ENCODE results near the gene GRK3.
A peak's percentile ranks its signal among the peaks of the same experiment; 100 is the strongest.

GRK3 gene

DNA sequence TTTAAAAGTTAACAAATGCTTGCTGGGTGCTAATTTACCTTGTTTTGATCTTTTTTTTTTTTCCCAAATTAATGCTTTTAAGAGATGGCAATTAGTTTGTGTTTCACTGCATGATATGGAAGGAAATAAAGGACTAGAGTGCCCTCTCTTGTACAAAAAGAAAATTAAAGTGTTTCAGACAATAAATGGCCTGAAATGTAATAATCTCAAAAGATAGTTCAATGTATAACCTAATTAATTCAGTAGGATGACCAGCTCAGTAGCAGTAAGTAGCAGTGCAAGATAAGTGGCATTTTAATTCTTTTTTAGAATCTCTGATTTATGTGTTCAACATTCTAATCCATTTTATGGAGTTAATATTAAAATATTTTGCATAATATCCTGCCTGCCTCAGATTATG, 137.6 kb downstream of the GRK3 start:
- Histone ChIP-seq H3K4me1 (ENCODE audit: insufficient read depth, low read length, severe bottlenecking) (no peaks in the 10 kb centered on the region), H3K27me3 (ENCODE audit: insufficient read depth, low read length) (no peaks in the 10 kb centered on the region), H3K36me3 (ENCODE audit: insufficient read depth, low read length) (no peaks in the 10 kb centered on the region), H3K9me2 (ENCODE audit: low read depth, low read length) (no peaks in the 10 kb centered on the region), H3F3A (ENCODE audit: insufficient read depth, low read length) (no peaks in the 10 kb centered on the region), H3K4me2 (ENCODE audit: low read length) (no peak overlapping the region), H3K9me3 (ENCODE audit: low read length) (no peaks in the 10 kb centered on the region), H3K79me2 (ENCODE audit: insufficient read depth, low read length) (no peaks in the 10 kb centered on the region), H3K9ac (ENCODE audit: low read length) (no peak overlapping the region), H2AFZ (ENCODE audit: low read length) (no peak overlapping the region), H3K4me3 (ENCODE audit: low read depth, low read length, poor library complexity, severe bottlenecking) (no peak overlapping the region), H3K27ac (ENCODE audit: low read depth, low read length, poor library complexity, severe bottlenecking) (no peak overlapping the region), H4K20me1 (ENCODE audit: insufficient read depth, low read length) (no peaks in the 10 kb centered on the region)
- TF ChIP-seq CTCF (IDR thresholded peaks at IDR 0.05; ENCODE audit: low read length): peak; percentile 55; the same call in 1 of the 2 replicates
- TF ChIP-seq EZH2 (IDR thresholded peaks at IDR 0.05; ENCODE audit: borderline replicate concordance, low read length): no peak

GRCh38 chr22:25702571-25703167, 138.2 kb downstream of the GRK3 start:
- no peaks in the 10 kb centered on the region for H3K9me2 ChIP-seq (ENCODE audit: low read depth, low read length)
- no peak overlapping the region for H3K27ac ChIP-seq (ENCODE audit: low read depth, low read length, poor library complexity, severe bottlenecking)
- H3K4me2 ChIP-seq (ENCODE audit: low read length): no peak overlapping the region
- no peaks in the 10 kb centered on the region for H3F3A ChIP-seq (ENCODE audit: insufficient read depth, low read length)
- H2AFZ ChIP-seq (ENCODE audit: low read length): no peak overlapping the region
- H3K9me3 ChIP-seq (ENCODE audit: low read length): no peaks in the 10 kb centered on the region
- TF ChIP-seq CTCF (IDR thresholded peaks at IDR 0.05; ENCODE audit: low read length): no peak
- TF ChIP-seq EZH2 (IDR thresholded peaks at IDR 0.05; ENCODE audit: borderline replicate concordance, low read length): no peak
- H4K20me1 ChIP-seq (ENCODE audit: insufficient read depth, low read length): no peaks in the 10 kb centered on the region
- H3K4me1 ChIP-seq (ENCODE audit: insufficient read depth, low read length, severe bottlenecking): no peaks in the 10 kb centered on the region
- no peaks in the 10 kb centered on the region for H3K79me2 ChIP-seq (ENCODE audit: insufficient read depth, low read length)
- H3K27me3 ChIP-seq (ENCODE audit: insufficient read depth, low read length): no peaks in the 10 kb centered on the region
- no peak overlapping the region for H3K9ac ChIP-seq (ENCODE audit: low read length)
- no peak overlapping the region for H3K4me3 ChIP-seq (ENCODE audit: low read depth, low read length, poor library complexity, severe bottlenecking)
- no peaks in the 10 kb centered on the region for H3K36me3 ChIP-seq (ENCODE audit: insufficient read depth, low read length)

DNA sequence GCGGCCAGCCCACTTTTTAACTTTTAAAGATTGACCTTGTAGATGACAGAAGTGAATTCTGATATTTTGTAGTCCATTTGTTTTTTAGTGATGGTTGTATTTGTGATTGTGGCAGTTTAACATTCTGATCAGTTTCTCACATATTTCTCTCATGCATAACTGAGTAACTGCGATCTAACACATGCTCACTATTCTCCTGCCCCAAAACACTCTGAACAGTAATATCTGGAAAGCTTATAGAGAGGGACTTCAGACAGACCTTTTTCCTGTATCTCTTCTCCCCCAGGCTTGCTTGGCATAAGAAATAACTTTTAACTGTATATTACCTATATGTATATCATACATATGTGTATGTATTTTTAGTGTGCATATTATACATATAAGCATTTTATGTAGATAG, 140.2 kb downstream of the GRK3 start:
- H2AFZ ChIP-seq (ENCODE audit: low read length): no peak overlapping the region
- no peaks in the 10 kb centered on the region for H3K27me3 ChIP-seq (ENCODE audit: insufficient read depth, low read length)
- TF ChIP-seq EZH2 (IDR thresholded peaks at IDR 0.05; ENCODE audit: borderline replicate concordance, low read length) (no peak), CTCF (IDR thresholded peaks at IDR 0.05; ENCODE audit: low read length) (no peak)
- no peaks in the 10 kb centered on the region for H3K36me3 ChIP-seq (ENCODE audit: insufficient read depth, low read length)
- H3K9me2 ChIP-seq (ENCODE audit: low read depth, low read length): no peaks in the 10 kb centered on the region
- no peaks in the 10 kb centered on the region for H3K79me2 ChIP-seq (ENCODE audit: insufficient read depth, low read length)
- H3K27ac ChIP-seq (ENCODE audit: low read depth, low read length, poor library complexity, severe bottlenecking): no peak overlapping the region
- no peak overlapping the region for H3K9ac ChIP-seq (ENCODE audit: low read length)
- H4K20me1 ChIP-seq (ENCODE audit: insufficient read depth, low read length): no peaks in the 10 kb centered on the region
- no peak overlapping the region for H3K4me3 ChIP-seq (ENCODE audit: low read depth, low read length, poor library complexity, severe bottlenecking)
- no peaks in the 10 kb centered on the region for H3K4me1 ChIP-seq (ENCODE audit: insufficient read depth, low read length, severe bottlenecking)
- H3K9me3 ChIP-seq (ENCODE audit: low read length): no peaks in the 10 kb centered on the region
- H3F3A ChIP-seq (ENCODE audit: insufficient read depth, low read length): no peaks in the 10 kb centered on the region
- H3K4me2 ChIP-seq (ENCODE audit: low read length): no peak overlapping the region
